IMR-90 (cell line): ENCODE data around the gene DEPDC5.

Experiments
- CEBPB ChIP-seq: IDR thresholded peaks from 2 replicates; pipeline ENCODE4 v1.6.1; 2012; ENCODE audit warnings: low read depth, low read length, improper control_type of control experiment
- CHD1 ChIP-seq: IDR thresholded peaks from 2 replicates; pipeline ENCODE4 v1.6.1; 2012; ENCODE audit warnings: low read depth, low read length, improper control_type of control experiment
- CTCF ChIP-seq: conservative IDR thresholded peaks from 2 replicates; pipeline ENCODE4 v1.5.1; 2012; ENCODE audit warnings: mild to moderate bottlenecking, low read depth, low read length, improper control_type of control experiment
- ELK1 ChIP-seq: fragments of 150-350 bp; IDR thresholded peaks from 2 replicates; pipeline ENCODE4 v1.6.1; 2016; ENCODE audit warnings: low read depth, mild to moderate bottlenecking, low read length, moderate library complexity, borderline replicate concordance
- FOS ChIP-seq: fragments of 150-350 bp; IDR thresholded peaks from 2 replicates; pipeline ENCODE4 v1.6.1; 2016; ENCODE audit warnings: low read depth, low read length
- MAZ ChIP-seq: IDR thresholded peaks from 2 replicates; pipeline ENCODE4 v1.6.1; 2012; ENCODE audit warnings: low read depth, mild to moderate bottlenecking, low read length, improper control_type of control experiment, moderate library complexity, borderline replicate concordance
- MXI1 ChIP-seq: IDR thresholded peaks from 2 replicates; pipeline ENCODE4 v1.6.1; 2012; ENCODE audit warnings: low read depth, mild to moderate bottlenecking, low read length, moderate library complexity, borderline replicate concordance
- NFE2L2 ChIP-seq: fragments of 150-350 bp; IDR thresholded peaks from 2 replicates; pipeline ENCODE4 v1.6.1; 2016; ENCODE audit warnings: low read depth, mild to moderate bottlenecking, low read length
- POLR2A ChIP-seq: IDR thresholded peaks from 2 replicates; pipeline ENCODE4 v1.6.1; 2012; ENCODE audit warnings: mild to moderate bottlenecking, low read depth, low read length
- RAD21 ChIP-seq: IDR thresholded peaks from 2 replicates; pipeline ENCODE4 v1.6.1; 2012; ENCODE audit warnings: low read length, improper control_type of control experiment
- RCOR1 ChIP-seq: IDR thresholded peaks from 2 replicates; pipeline ENCODE4 v1.6.1; 2012; ENCODE audit warnings: mild to moderate bottlenecking, low read length, improper control_type of control experiment; ENCODE audit not compliant: insufficient replicate concordance
- RFX5 ChIP-seq: IDR thresholded peaks from 2 replicates; pipeline ENCODE4 v1.8.0; 2012; ENCODE audit warnings: low read depth, mild to moderate bottlenecking, low read length, moderate library complexity
- SMC3 ChIP-seq: fragments of 150-350 bp; IDR thresholded peaks from 2 replicates; pipeline ENCODE4 v1.6.1; 2016; ENCODE audit warnings: low read depth, mild to moderate bottlenecking, antibody characterized with exemption, low read length, moderate library complexity
- TF ChIP-seq, protein P1 (sequence below): fragments of 150-350 bp; IDR thresholded peaks from 2 replicates; pipeline ENCODE4 v1.6.1; 2017; ENCODE audit warnings: mild to moderate bottlenecking, antibody characterized with exemption, low read length, low read depth

- TF ChIP-seq CTCF (no peak), CEBPB (no peak), MAZ (no peak), CHD1 (no peak), RAD21 (no peak), POLR2A (no peak), RCOR1 (no peak), MXI1 (no peak), SMC3 (no peak), NFE2L2 (no peak), FOS (no peak), RFX5 (no peak), ELK1 (no peak)
- TF ChIP-seq, protein P1, sequence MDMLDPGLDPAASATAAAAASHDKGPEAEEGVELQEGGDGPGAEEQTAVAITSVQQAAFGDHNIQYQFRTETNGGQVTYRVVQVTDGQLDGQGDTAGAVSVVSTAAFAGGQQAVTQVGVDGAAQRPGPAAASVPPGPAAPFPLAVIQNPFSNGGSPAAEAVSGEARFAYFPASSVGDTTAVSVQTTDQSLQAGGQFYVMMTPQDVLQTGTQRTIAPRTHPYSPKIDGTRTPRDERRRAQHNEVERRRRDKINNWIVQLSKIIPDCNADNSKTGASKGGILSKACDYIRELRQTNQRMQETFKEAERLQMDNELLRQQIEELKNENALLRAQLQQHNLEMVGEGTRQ: no peak
Observed at GRCh38 chr22:31732089-31732829, 21.6 kb upstream of the DEPDC5 start.
